HuH-7.5 (cell line): ENCODE results near the gene CHD5.

Source experiments
- DNase-seq: peaks from one replicate; pipeline ENCODE4 v3.0.0; 2011; ENCODE audit warnings: low spot score

The CHD5 gene

GRCh38 chr1:6131561-6131960, 48.6 kb downstream of the CHD5 start:
- DNase-seq: no peak

DNA sequence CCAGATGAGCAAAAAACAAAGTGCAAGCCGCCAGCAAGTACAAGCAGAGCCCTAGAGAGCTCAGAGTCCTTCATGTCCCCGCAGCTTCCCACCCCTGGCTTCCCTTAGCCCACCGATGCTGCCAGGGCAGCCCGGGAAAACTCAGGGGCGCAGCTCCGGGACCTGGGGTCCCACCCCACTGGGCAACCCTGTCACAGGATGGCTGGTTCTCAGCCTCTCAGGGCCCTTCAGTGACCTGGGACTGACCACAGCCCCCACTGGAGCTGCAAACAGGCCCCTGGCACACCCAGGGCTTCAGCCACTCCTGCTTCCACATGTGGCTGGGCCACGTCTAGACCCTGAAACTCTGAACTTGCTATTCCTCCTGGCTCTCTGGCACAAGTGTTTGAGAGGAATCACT, 49.5 kb downstream of the CHD5 start:
- DNase-seq: no peak

DNA sequence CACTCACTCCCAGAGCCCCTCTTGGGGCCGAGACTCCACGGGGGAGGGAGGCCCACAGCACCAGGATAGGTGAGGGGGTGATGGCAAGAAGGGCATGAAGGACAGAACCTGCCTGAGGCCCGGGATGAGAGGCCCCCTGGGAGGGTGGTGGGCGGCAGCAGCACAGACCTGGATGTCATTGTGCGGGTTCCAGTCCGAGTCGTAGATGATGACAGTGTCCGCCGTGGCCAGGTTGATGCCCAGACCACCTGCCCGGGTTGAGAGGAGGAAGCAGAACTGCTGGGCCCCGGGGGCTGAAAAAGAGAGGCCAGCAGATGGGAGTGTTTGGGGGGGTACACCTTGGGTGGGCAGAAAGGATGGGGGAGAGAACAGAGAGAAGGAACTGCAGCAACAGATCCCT, 50.1 kb downstream of the CHD5 start:
- no peak for DNase-seq

DNA sequence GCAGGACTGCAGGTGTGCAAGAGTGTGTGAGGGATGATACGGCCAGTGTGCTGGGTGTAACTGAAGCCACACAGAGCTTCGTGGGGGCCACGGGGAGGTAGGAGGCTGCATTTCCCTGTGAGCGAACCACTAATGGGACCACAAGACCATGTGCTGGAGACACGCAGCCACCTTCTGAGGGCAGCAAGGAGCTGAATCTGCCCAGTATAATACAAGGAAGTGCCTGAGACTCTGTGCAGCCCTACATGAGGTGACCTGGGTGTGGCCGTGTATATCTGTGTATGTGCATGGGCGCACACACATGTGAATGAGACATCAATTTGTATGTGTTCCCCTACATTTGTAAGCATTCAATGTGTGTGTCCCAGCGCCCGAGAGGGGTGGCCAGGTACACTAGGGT, 50.8 kb downstream of the CHD5 start:
- DNase-seq: no peak

DNA sequence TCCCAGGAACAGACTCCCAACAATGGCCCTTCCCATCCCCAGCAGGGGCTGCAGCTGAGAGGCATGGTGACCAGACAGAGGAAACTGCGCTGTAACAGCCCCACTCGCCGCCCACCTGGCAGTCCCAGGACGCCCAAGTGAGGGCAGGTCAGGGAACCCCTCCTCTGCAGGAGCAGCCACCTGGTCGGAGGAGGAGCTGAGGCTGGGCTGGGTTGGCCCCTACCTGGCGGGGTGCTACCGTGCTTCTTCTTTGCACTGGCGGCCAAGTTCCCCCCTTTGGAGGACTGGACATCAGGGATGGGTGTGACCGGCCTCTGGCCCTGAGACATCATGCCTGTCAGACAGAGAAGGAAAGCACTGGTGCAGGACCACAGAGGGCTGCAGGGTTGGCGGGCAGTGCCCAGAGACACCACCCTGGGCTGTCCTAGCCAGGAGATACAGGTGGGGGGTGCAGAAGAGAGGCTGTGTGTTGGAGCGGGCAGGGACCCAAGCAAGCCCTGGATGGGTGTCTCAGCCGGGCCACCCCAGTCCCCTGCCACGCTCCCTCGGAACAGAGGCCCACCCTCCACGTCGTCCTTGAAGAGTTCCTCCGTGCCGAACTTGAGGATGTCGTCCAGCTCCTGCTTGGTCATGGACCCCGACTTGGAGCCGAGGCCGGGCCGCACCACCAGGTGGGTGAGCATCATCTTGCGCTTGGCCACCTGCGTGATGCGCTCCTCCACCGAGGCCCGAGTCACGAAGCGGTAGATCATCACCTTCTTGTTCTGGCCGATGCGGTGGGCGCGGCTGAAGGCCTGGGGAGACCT, 51.6 kb downstream of the CHD5 start:
- no peak for DNase-seq

DNA sequence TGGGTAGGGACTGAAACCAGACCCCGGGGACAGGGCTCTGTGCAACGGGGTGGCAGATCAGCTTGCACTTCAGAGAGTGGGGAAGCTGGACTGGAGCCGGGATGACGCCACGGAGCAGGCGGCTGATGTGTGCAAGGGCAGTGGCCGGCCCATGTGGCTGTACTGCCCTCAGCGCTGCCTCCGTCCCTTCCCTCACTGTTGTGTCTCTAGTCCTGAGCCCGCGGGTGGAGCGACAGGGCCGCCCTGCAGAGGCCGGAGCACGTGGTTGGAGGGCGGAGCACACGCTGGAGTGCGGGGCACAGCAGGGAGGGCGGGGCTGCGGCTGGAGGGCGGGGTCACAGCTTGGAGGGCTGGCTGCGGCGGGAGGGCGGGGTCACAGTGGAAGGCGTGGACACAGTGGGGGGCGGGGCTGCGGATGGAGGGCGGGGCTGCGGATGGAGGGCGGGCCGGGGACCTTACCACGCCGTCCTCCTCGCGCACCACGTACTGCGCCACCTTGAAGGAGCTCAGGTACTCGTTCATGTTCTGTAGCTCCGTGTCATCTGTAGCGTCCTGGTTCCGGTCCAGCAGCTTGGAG, 52.4 kb downstream of the CHD5 start:
- no peak for DNase-seq

- DNase-seq: no peak
Measured at GRCh38 chr1:6126521-6127067, 53.5 kb downstream of the CHD5 start.

DNA sequence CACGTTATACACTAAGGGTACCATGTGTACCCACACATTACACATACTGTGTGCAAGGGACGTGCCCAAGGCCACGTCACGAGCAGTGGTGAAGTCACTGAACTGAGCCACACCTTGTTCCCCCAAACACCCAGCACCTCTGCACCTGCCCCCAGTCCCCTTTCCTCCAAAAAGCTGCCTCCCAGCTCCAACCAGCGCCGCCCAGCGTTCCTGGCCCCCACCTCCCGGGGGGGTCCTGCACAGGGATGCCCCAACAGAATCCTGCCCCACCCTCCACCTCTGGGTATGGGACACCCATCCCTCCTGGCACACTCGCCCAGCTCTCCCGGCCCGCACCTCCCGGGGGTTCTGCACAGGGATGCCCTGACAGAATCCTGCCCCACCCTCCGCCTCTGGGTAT, 54.1 kb downstream of the CHD5 start:
- DNase-seq: no peak

GRCh38 chr1:6125366-6125765, 54.8 kb downstream of the CHD5 start:
- no peak for DNase-seq

DNA sequence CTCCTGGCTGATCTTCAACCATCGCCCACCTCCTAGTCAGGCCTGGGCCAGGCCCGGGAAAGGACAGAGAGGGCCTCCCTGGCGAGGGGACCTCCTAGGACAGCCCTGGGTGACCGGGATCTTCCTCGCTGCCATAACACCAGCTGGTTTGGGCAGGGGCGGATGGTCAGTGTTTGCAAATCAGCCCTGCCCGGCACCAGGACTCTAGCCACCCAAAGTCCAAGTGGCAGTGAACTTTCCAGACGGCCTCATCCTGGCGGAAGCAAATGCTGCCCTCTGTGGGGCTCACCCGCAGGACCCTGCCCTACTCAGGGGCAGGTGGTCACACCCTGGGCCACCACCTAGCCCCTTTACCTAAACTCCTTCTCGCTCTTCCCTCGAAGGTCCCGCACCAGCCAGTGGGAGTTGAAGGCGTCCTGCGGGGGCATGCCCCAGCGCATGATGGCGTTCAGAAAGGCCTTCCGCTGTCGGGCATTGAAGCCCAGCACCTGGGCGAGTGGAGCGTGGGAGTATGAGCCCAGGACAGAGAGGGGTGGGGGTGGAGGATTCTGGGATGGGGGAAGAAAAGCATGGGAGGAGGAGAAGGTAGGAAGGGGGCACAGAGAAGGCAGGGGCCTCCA, 55.3 kb downstream of the CHD5 start:
- DNase-seq: no peak

DNA sequence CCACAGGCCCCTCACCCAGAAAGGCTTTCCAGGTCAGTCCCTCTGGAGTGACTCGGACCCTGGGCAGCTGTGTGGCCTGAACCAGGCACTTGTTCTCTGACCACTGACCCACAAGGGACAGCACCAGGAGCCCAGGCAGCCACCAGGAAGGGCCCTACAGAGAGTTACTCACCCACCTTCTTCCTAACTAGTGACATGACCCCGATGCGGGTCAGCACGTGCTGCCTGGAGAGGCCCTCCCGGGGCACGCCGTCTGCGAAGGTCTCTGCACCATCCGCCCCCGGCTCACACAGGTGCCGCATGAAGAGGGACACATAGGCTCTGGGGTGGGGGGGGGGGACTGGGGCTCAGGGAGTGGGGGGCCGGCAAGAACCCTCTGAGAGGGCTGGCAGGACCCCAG, 55.8 kb downstream of the CHD5 start:
- DNase-seq: no peak

DNA sequence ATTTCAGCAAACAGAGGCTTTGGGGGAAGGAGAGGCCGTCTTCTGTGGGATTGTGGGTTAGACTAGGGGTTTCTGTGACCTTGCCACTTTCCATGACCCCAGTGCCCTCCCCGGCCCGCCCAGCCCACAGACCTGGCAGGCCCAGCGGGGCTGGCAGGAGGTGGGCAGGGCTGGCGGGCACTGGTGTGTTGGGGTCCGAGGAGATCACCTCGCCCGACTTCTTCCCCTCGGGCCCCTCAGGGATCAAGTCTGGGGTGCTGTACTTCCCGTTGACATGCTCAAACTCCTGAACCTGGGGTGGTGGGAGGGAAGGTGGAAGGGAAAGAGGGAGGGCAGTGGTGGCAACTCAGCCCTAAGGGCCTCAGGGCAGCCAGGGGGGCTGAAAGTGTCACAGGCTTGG, 56.3 kb downstream of the CHD5 start:
- DNase-seq: no peak

DNA sequence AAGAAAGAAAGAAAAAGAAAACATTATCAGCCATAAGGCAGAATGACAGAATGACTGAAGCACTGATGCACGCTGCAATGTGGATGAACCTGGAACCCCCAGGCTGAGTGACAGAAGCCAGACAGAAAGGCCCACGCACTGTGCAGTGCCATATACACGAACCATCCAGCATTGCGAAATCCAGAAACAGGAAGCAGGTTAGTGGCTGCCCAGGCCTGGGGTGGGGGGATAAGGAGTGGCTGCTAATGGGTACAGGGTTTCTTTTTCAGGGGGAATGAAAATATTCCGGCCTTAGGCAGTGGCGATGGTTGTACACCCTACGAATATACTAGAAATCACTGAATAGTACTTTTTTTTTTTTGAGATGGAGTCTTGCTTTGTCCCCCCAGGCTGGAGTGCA, 57.0 kb downstream of the CHD5 start:
- no peak for DNase-seq

- no peak for DNase-seq
Measured at GRCh38 chr1:6121651-6122370, 58.3 kb downstream of the CHD5 start.

- DNase-seq: no peak
Measured at GRCh38 chr1:6121021-6121421, 59.1 kb downstream of the CHD5 start.

DNA sequence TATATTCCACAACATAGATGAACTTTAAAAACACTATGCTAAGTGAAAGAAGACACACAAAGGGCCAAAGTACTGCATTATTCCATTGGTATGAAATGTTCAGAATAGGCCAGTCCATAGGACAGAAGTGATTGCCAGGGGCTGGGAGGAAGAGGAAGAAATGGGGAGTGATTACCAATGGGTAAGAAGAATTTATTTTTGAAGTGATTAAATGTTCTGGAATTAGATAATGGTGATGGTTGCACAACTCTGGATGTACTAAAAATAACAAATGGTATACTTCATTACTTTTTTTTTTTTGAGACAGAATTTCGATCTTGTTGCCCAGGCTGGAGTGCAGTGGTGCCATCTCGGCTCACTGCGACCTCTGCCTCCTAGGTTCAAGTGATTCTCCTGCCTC, 61.7 kb downstream of the CHD5 start:
- no peak for DNase-seq

GRCh38 chr1:6117624-6118023, 62.5 kb downstream of the CHD5 start:
- no peak for DNase-seq

GRCh38 chr1:6117064-6117463, 63.1 kb downstream of the CHD5 start:
- no peak for DNase-seq

DNA sequence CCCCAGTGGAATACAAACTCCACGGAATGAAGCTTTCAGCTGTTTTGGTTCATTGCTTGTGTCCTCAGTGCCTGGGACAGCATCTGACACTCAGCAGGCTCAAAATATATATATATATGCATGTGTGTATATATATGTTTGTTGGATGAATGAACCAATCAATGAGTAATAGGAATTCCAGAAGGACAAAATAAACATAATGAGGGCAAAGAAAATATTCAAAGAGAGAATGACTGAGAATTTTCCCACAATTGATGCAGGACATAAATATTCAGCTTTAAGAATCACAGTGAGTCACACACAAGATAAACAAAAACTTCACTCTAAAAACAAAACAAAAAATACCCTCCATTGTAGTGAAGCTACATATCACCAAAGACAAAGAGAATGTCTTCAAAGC, 64.0 kb downstream of the CHD5 start:
- DNase-seq: no peak

GRCh38 chr1:6113745-6114144, 66.4 kb downstream of the CHD5 start:
- DNase-seq: no peak

GRCh38 chr1:6113116-6113515, 67.0 kb downstream of the CHD5 start:
- DNase-seq: no peak

GRCh38 chr1:6112690-6113005, 67.5 kb downstream of the CHD5 start:
- no peak for DNase-seq
